ENCODE measurements around the gene TTLL11.

DNA sequence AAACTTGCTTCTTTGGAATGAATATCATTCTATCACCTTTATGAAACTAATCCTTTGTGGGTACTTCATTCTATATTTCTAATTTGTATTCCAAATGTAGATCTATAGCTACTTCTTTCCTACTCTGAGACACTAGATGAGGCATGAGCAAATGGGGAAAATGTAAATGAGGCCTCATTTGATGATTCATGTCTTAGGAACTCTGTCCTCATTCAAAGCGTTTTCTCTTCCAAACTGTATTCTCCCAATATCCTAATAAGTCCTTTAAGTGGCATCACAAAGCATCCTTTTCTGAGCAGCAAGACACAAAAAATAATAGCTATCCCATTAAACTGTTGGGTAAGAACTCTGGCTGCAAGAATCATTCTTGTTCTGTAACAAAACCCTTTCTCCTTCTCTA is 56.1 kb downstream of the TTLL11 start:
- TF ChIP-seq, protein P1, sequence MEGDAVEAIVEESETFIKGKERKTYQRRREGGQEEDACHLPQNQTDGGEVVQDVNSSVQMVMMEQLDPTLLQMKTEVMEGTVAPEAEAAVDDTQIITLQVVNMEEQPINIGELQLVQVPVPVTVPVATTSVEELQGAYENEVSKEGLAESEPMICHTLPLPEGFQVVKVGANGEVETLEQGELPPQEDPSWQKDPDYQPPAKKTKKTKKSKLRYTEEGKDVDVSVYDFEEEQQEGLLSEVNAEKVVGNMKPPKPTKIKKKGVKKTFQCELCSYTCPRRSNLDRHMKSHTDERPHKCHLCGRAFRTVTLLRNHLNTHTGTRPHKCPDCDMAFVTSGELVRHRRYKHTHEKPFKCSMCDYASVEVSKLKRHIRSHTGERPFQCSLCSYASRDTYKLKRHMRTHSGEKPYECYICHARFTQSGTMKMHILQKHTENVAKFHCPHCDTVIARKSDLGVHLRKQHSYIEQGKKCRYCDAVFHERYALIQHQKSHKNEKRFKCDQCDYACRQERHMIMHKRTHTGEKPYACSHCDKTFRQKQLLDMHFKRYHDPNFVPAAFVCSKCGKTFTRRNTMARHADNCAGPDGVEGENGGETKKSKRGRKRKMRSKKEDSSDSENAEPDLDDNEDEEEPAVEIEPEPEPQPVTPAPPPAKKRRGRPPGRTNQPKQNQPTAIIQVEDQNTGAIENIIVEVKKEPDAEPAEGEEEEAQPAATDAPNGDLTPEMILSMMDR (IDR thresholded peaks at IDR 0.05), result no peak
- no peak for TF ChIP-seq POLR2A (IDR thresholded peaks at IDR 0.05)

Data from tibial nerve (tissue), 3 donors.